ENCODE data around the gene SLC35F3.

The SLC35F3 gene

DNA sequence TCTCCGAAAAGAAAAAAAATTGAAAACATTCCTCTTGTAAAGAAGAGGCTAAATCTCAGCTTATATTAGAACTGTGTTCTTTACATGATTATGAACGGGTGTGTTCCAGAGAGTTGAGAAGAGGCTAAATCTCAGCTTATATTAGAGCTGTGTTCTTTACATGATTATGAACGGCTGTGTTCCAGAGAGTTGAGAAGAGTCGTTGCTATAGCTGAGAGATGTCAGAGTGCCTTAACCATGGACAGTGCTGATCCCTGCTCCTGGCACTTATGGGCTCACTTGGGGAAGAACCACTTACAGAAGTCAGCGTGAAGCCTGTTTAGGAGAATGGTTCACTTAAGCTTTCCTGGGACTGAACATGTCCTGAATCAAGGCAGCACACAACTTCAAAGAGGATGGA is 35.0 kb downstream of the SLC35F3 start:
- no peaks in the 10 kb centered on the region for H3K4me1 ChIP-seq (ENCODE audit: control insufficient read depth in 2 of 2, insufficient read depth in 2 of 2, low read length in 2 of 2)
- H3K4me3 ChIP-seq (ENCODE audit: low read length in 2 of 2): no peak overlapping the region
- no peaks in the 10 kb centered on the region for H3K36me3 ChIP-seq (ENCODE audit: control insufficient read depth in 2 of 2, insufficient read depth in 2 of 2, low read length in 2 of 2)

GRCh38 chr1:233940908-233941307 is 36.4 kb downstream of the SLC35F3 start:
- H3K27me3 ChIP-seq (ENCODE audit: control insufficient read depth in 2 of 2, insufficient read depth in 2 of 2, low read length in 2 of 2): no peaks in the 10 kb centered on the region
- no peak overlapping the region for H3K4me3 ChIP-seq (ENCODE audit: low read length in 2 of 2)
- H3K9ac ChIP-seq (ENCODE audit: low read depth in 1 of 2, low read length in 2 of 2): no peak overlapping the region
- no peaks in the 10 kb centered on the region for H3K4me1 ChIP-seq (ENCODE audit: control insufficient read depth in 2 of 2, insufficient read depth in 2 of 2, low read length in 2 of 2)
- H3K27ac ChIP-seq (ENCODE audit: low read depth in 2 of 2, low read length in 2 of 2): no peak overlapping the region
- H3K9me3 ChIP-seq (ENCODE audit: control insufficient read depth in 2 of 2, low read length in 2 of 2): no peaks in the 10 kb centered on the region
- H3K36me3 ChIP-seq (ENCODE audit: control insufficient read depth in 2 of 2, insufficient read depth in 2 of 2, low read length in 2 of 2): no peaks in the 10 kb centered on the region

More for the DNA sequence above, 35.0 kb downstream of the SLC35F3 start:
- Histone ChIP-seq H3K27ac (ENCODE audit: low read depth in 2 of 2, low read length in 2 of 2) (no peak overlapping the region), H3K9ac (ENCODE audit: low read depth in 1 of 2, low read length in 2 of 2) (no peak overlapping the region), H3K9me3 (ENCODE audit: control insufficient read depth in 2 of 2, low read length in 2 of 2) (no peaks in the 10 kb centered on the region), H3K27me3 (ENCODE audit: control insufficient read depth in 2 of 2, insufficient read depth in 2 of 2, low read length in 2 of 2) (no peaks in the 10 kb centered on the region)

DNA sequence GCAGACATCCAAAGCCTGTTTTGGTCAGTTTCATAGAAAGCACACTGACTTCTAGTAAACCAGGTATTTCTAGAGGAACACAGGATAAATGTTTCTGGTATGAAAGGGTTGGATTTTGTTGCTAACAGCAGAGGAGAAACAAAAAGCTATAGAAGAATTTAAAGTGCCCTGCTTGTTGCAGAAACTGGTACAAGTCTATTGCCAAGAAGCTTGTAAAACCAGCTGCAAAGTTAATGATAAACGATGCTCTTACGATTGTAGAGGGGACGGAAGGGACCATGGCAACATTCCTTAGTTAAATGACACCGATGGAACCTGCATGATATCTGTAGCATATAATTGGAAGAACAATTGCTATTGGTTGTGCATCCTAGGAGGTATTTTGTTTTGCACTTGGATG is 40.1 kb downstream of the SLC35F3 start:
- H3K27ac ChIP-seq (ENCODE audit: low read depth in 2 of 2, low read length in 2 of 2): no peak overlapping the region
- H3K27me3 ChIP-seq (ENCODE audit: control insufficient read depth in 2 of 2, insufficient read depth in 2 of 2, low read length in 2 of 2): no peaks in the 10 kb centered on the region
- H3K9ac ChIP-seq (ENCODE audit: low read depth in 1 of 2, low read length in 2 of 2): no peak overlapping the region
- H3K4me3 ChIP-seq (ENCODE audit: low read length in 2 of 2): no peak overlapping the region
- H3K9me3 ChIP-seq (ENCODE audit: control insufficient read depth in 2 of 2, low read length in 2 of 2): no peaks in the 10 kb centered on the region
- no peaks in the 10 kb centered on the region for H3K36me3 ChIP-seq (ENCODE audit: control insufficient read depth in 2 of 2, insufficient read depth in 2 of 2, low read length in 2 of 2)
- no peaks in the 10 kb centered on the region for H3K4me1 ChIP-seq (ENCODE audit: control insufficient read depth in 2 of 2, insufficient read depth in 2 of 2, low read length in 2 of 2)

DNA sequence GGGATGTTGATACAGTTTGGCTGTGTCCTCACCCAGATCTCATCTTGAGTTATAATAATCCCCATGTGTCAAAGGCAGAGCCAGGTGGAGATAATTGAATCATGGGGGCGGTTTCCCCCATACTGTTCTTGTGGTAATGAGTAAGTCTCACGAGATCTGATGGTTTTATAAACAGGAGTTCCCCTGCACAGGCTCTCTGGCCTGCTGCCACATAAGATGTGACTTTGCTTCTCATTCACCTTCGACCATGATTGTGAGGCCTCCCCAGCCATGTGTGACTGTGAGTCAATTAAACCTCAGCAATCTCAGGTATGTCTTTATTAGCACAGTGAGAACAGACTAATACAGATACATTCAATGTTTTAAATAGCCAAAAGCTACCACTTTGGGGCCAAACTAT is 41.1 kb downstream of the SLC35F3 start:
- H3K9ac ChIP-seq (ENCODE audit: low read depth in 1 of 2, low read length in 2 of 2): no peak overlapping the region
- H3K9me3 ChIP-seq (ENCODE audit: control insufficient read depth in 2 of 2, low read length in 2 of 2): no peaks in the 10 kb centered on the region
- H3K36me3 ChIP-seq (ENCODE audit: control insufficient read depth in 2 of 2, insufficient read depth in 2 of 2, low read length in 2 of 2): no peaks in the 10 kb centered on the region
- no peak overlapping the region for H3K27ac ChIP-seq (ENCODE audit: low read depth in 2 of 2, low read length in 2 of 2)
- no peak overlapping the region for H3K4me3 ChIP-seq (ENCODE audit: low read length in 2 of 2)
- no peaks in the 10 kb centered on the region for H3K27me3 ChIP-seq (ENCODE audit: control insufficient read depth in 2 of 2, insufficient read depth in 2 of 2, low read length in 2 of 2)
- H3K4me1 ChIP-seq (ENCODE audit: control insufficient read depth in 2 of 2, insufficient read depth in 2 of 2, low read length in 2 of 2): no peaks in the 10 kb centered on the region

DNA sequence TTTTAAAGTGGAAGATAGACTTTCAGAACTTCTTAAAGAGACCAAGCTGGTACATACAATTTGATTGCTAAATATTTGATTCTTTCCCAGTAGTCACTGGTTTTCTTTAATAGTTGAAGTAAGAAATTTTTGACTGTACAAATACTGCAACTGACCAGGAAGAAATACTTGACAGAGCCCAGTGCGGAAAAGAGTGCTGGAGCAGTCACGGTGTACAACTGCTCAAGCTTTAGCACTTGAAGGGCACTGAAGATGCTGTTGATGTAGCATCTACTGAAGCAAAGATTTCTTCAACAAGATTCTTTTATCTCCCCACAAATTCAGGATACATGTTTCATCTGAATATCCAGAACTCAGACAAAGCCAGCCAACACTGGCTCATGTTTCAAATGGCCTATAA is 41.5 kb downstream of the SLC35F3 start:
- no peak overlapping the region for H3K4me3 ChIP-seq (ENCODE audit: low read length in 2 of 2)
- H3K9me3 ChIP-seq (ENCODE audit: control insufficient read depth in 2 of 2, low read length in 2 of 2): no peaks in the 10 kb centered on the region
- H3K9ac ChIP-seq (ENCODE audit: low read depth in 1 of 2, low read length in 2 of 2): no peak overlapping the region
- H3K27me3 ChIP-seq (ENCODE audit: control insufficient read depth in 2 of 2, insufficient read depth in 2 of 2, low read length in 2 of 2): no peaks in the 10 kb centered on the region
- no peaks in the 10 kb centered on the region for H3K36me3 ChIP-seq (ENCODE audit: control insufficient read depth in 2 of 2, insufficient read depth in 2 of 2, low read length in 2 of 2)
- H3K4me1 ChIP-seq (ENCODE audit: control insufficient read depth in 2 of 2, insufficient read depth in 2 of 2, low read length in 2 of 2): no peaks in the 10 kb centered on the region
- no peak overlapping the region for H3K27ac ChIP-seq (ENCODE audit: low read depth in 2 of 2, low read length in 2 of 2)

GRCh38 chr1:233946724-233947123 is 42.2 kb downstream of the SLC35F3 start:
- no peaks in the 10 kb centered on the region for H3K9me3 ChIP-seq (ENCODE audit: control insufficient read depth in 2 of 2, low read length in 2 of 2)
- H3K4me3 ChIP-seq (ENCODE audit: low read length in 2 of 2): no peak overlapping the region
- no peaks in the 10 kb centered on the region for H3K27me3 ChIP-seq (ENCODE audit: control insufficient read depth in 2 of 2, insufficient read depth in 2 of 2, low read length in 2 of 2)
- no peaks in the 10 kb centered on the region for H3K36me3 ChIP-seq (ENCODE audit: control insufficient read depth in 2 of 2, insufficient read depth in 2 of 2, low read length in 2 of 2)
- H3K9ac ChIP-seq (ENCODE audit: low read depth in 1 of 2, low read length in 2 of 2): no peak overlapping the region
- no peaks in the 10 kb centered on the region for H3K4me1 ChIP-seq (ENCODE audit: control insufficient read depth in 2 of 2, insufficient read depth in 2 of 2, low read length in 2 of 2)
- H3K27ac ChIP-seq (ENCODE audit: low read depth in 2 of 2, low read length in 2 of 2): no peak overlapping the region

DNA sequence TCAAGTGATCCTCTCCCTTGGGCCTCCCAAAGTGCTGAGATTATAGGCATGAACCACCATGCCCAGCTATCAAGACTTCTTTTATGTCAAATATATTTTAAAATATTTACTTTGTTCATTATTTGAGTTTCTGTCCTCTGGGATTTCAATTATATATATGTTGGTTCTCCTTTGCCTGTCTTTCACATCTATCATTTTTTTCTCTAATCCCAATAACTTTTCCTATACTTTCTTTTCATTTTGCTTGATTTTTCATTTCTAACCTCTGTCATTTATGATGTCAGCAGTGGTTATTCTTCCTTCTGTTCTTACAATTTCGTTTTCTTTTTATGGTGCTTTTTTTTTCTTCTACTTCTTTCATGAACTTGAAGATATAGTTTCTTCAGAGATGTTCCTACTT is 47.3 kb downstream of the SLC35F3 start:
- Histone ChIP-seq H3K27me3 (ENCODE audit: control insufficient read depth in 2 of 2, insufficient read depth in 2 of 2, low read length in 2 of 2) (no peaks in the 10 kb centered on the region), H3K27ac (ENCODE audit: low read depth in 2 of 2, low read length in 2 of 2) (no peak overlapping the region), H3K4me1 (ENCODE audit: control insufficient read depth in 2 of 2, insufficient read depth in 2 of 2, low read length in 2 of 2) (no peaks in the 10 kb centered on the region), H3K9ac (ENCODE audit: low read depth in 1 of 2, low read length in 2 of 2) (no peak overlapping the region), H3K9me3 (ENCODE audit: control insufficient read depth in 2 of 2, low read length in 2 of 2) (peaks cover 0 to 6% of the 10 kb centered on the region in 2 donors), H3K36me3 (ENCODE audit: control insufficient read depth in 2 of 2, insufficient read depth in 2 of 2, low read length in 2 of 2) (no peaks in the 10 kb centered on the region), H3K4me3 (ENCODE audit: low read length in 2 of 2) (no peak overlapping the region)

DNA sequence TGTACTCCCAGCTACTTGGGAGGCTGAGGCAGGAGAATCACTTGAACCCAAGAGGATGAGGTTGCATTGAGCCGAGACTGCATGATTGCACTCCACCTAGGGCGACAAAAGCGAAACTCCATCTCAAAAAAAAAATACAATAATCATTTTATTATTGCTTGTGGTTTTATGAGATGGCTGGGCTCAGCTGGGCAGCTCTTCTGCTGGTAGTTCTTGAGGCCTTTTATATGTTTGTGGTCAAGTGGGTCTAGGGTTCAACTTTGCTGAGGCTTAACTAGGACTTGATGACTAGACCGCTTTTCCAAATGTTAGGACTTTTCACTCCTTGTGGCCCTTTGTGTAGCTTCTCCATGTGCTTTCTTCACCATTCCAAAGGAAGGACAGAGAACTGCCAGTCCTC is 53.2 kb downstream of the SLC35F3 start:
- no peak overlapping the region for H3K9ac ChIP-seq (ENCODE audit: low read depth in 1 of 2, low read length in 2 of 2)
- H3K36me3 ChIP-seq (ENCODE audit: control insufficient read depth in 2 of 2, insufficient read depth in 2 of 2, low read length in 2 of 2): no peaks in the 10 kb centered on the region
- H3K4me1 ChIP-seq (ENCODE audit: control insufficient read depth in 2 of 2, insufficient read depth in 2 of 2, low read length in 2 of 2): no peaks in the 10 kb centered on the region
- no peak overlapping the region for H3K27ac ChIP-seq (ENCODE audit: low read depth in 2 of 2, low read length in 2 of 2)
- no peak overlapping the region for H3K4me3 ChIP-seq (ENCODE audit: low read length in 2 of 2)
- no peaks in the 10 kb centered on the region for H3K9me3 ChIP-seq (ENCODE audit: control insufficient read depth in 2 of 2, low read length in 2 of 2)
- no peaks in the 10 kb centered on the region for H3K27me3 ChIP-seq (ENCODE audit: control insufficient read depth in 2 of 2, insufficient read depth in 2 of 2, low read length in 2 of 2)

DNA sequence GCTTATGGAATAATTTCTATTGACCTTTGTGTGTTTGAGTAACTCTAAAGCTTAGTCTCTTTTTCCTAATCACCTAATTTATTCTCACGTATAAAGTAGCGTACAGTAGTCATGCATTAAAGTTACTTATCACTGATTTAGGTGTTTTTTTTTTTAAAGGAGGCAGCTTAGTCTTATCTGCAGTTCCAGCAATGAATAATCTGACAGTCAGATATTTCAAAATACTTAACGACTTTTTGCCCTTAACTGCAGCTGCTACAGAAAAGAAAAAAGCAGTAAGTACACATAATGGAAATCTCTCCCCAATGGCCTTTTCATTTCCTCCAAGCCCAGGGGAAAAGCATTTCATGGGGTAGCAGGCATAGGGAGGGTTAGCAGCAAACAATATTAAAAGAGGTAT is 54.6 kb downstream of the SLC35F3 start:
- Histone ChIP-seq H3K9ac (ENCODE audit: low read depth in 1 of 2, low read length in 2 of 2) (no peak overlapping the region), H3K9me3 (ENCODE audit: control insufficient read depth in 2 of 2, low read length in 2 of 2) (no peaks in the 10 kb centered on the region), H3K4me1 (ENCODE audit: control insufficient read depth in 2 of 2, insufficient read depth in 2 of 2, low read length in 2 of 2) (no peaks in the 10 kb centered on the region), H3K27ac (ENCODE audit: low read depth in 2 of 2, low read length in 2 of 2) (no peak overlapping the region), H3K36me3 (ENCODE audit: control insufficient read depth in 2 of 2, insufficient read depth in 2 of 2, low read length in 2 of 2) (no peaks in the 10 kb centered on the region), H3K27me3 (ENCODE audit: control insufficient read depth in 2 of 2, insufficient read depth in 2 of 2, low read length in 2 of 2) (no peaks in the 10 kb centered on the region), H3K4me3 (ENCODE audit: low read length in 2 of 2) (no peak overlapping the region)

DNA sequence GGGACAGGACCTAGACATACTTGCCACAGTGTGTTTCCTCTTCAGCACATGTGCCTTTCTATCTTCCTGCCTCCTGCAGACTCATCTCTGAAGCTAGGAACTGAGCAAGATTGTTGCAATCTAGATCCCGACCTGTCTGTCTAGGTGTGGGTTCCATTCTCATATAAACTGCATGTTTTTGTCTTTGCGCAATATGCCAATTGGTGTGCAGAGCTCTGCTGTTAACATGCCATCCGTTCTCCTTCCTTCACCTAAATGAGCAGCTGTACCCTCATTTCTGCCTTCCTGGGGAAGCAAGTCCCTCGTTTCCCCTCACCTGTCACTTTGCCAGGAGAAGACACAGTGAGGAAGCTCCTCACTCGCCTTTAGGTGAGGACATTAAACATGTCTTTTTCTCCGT is 55.5 kb downstream of the SLC35F3 start:
- no peaks in the 10 kb centered on the region for H3K9me3 ChIP-seq (ENCODE audit: control insufficient read depth in 2 of 2, low read length in 2 of 2)
- H3K9ac ChIP-seq (ENCODE audit: low read depth in 1 of 2, low read length in 2 of 2): no peak overlapping the region
- no peak overlapping the region for H3K4me3 ChIP-seq (ENCODE audit: low read length in 2 of 2)
- H3K27ac ChIP-seq (ENCODE audit: low read depth in 2 of 2, low read length in 2 of 2): no peak overlapping the region
- H3K4me1 ChIP-seq (ENCODE audit: control insufficient read depth in 2 of 2, insufficient read depth in 2 of 2, low read length in 2 of 2): no peaks in the 10 kb centered on the region
- no peaks in the 10 kb centered on the region for H3K27me3 ChIP-seq (ENCODE audit: control insufficient read depth in 2 of 2, insufficient read depth in 2 of 2, low read length in 2 of 2)
- no peaks in the 10 kb centered on the region for H3K36me3 ChIP-seq (ENCODE audit: control insufficient read depth in 2 of 2, insufficient read depth in 2 of 2, low read length in 2 of 2)

GRCh38 chr1:233960386-233960785 is 55.9 kb downstream of the SLC35F3 start:
- no peak overlapping the region for H3K9ac ChIP-seq (ENCODE audit: low read depth in 1 of 2, low read length in 2 of 2)
- H3K4me3 ChIP-seq (ENCODE audit: low read length in 2 of 2): no peak overlapping the region
- peaks cover 0 to 2% of the 10 kb centered on the region in 2 donors for H3K9me3 ChIP-seq (ENCODE audit: control insufficient read depth in 2 of 2, low read length in 2 of 2)
- H3K27me3 ChIP-seq (ENCODE audit: control insufficient read depth in 2 of 2, insufficient read depth in 2 of 2, low read length in 2 of 2): no peaks in the 10 kb centered on the region
- H3K27ac ChIP-seq (ENCODE audit: low read depth in 2 of 2, low read length in 2 of 2): no peak overlapping the region
- H3K4me1 ChIP-seq (ENCODE audit: control insufficient read depth in 2 of 2, insufficient read depth in 2 of 2, low read length in 2 of 2): no peaks in the 10 kb centered on the region
- no peaks in the 10 kb centered on the region for H3K36me3 ChIP-seq (ENCODE audit: control insufficient read depth in 2 of 2, insufficient read depth in 2 of 2, low read length in 2 of 2)
